ENCODE data around the gene WWC1. TPM values are rescaled to one million over a fixed set of nuclear protein-coding genes. Genes with fewer than 3 reads are reported as not detected.

The WWC1 gene
- total RNA-seq, 1 experiment from 2014 or later, result 52.6 TPM

- RAD21 ChIA-PET (ENCODE audit: low non-redundant PET in 1 of 2, low total read pairs in 2 of 2, uncharacterized antibody in 2 of 2, unreplicated experiment in 2 of 2), result no interaction called here
Observed at GRCh38 chr5:168407211-168407610, 115.8 kb downstream of the WWC1 start.

More at GRCh38 chr5:168407211-168407610, 115.8 kb downstream of the WWC1 start:
- Histone ChIP-seq H3K4me1 (ENCODE audit: control insufficient read depth in 1 of 2, insufficient read depth in 2 of 2, low read length in 2 of 2) (peaks cover 50 to 69% of the 10 kb centered on the region in 2 experiments), H3K36me3 (ENCODE audit: control insufficient read depth in 1 of 2, insufficient read depth in 2 of 2, low read length in 2 of 2) (peaks cover 2 to 18% of the 10 kb centered on the region in 2 experiments; a peak in 1 of 4 replicates), H2AFZ (ENCODE audit: low read depth, low read length, poor library complexity, severe bottlenecking) (no peak overlapping the region), H3K9me2 (ENCODE audit: insufficient read depth) (no peaks in the 10 kb centered on the region), H3K4me3 (replicated peaks in 1 of 2; ENCODE audit: low read depth in 1 of 2, low read length in 2 of 2) (no peak overlapping the region), H3K27ac (ENCODE audit: low read depth, low read length) (no peak overlapping the region), H3K9ac (ENCODE audit: low read length) (no peak overlapping the region), H3K79me2 (ENCODE audit: insufficient read depth, low read length) (no peaks in the 10 kb centered on the region), H3K9me3 (ENCODE audit: control insufficient read depth in 1 of 2, insufficient read depth in 1 of 2, low read depth in 1 of 2, low read length in 2 of 2) (no peaks in the 10 kb centered on the region), H4K20me1 (ENCODE audit: insufficient read depth) (no peaks in the 10 kb centered on the region; the same call in 1 of the 2 replicates), H3K27me3 (ENCODE audit: insufficient read depth, low read length) (no peaks in the 10 kb centered on the region), H3K4me2 (ENCODE audit: low read length) (no peak overlapping the region)
- ChIA-PET CTCF (no interaction called here), POLR2A (no interaction called here)
- intact Hi-C loops (cut with micrococcal nuclease), result no loop called here
- DNase-seq (ENCODE audit: low read depth, low spot score), result no peak
- ATAC-seq, result no peak
- no TSS peak for BruUV-seq (replicated peaks)
- TF ChIP-seq ZFX (IDR thresholded peaks at IDR 0.05) (no peak), SIN3A (IDR thresholded peaks at IDR 0.05; ENCODE audit: low read depth) (no peak), FOSL1 (IDR thresholded peaks at IDR 0.05; ENCODE audit: low read depth) (no peak), ZNF274 (IDR thresholded peaks at IDR 0.05; ENCODE audit: low read depth, low read length) (no peak), EGR1 (IDR thresholded peaks at IDR 0.05; ENCODE audit: low read depth) (no peak), CTCF (IDR thresholded peaks at IDR 0.05 in 2 of 3, conservative IDR thresholded peaks at IDR 0.05 in 1 of 3; ENCODE audit: borderline replicate concordance in 1 of 3, insufficient read depth in 1 of 3, low read depth in 2 of 3, low read length in 2 of 3) (no peak), POLR2A (IDR thresholded peaks at IDR 0.05; ENCODE audit: borderline replicate concordance, extremely low read depth, insufficient read depth, insufficient read length) (no peak), ZBTB33 (IDR thresholded peaks at IDR 0.05; ENCODE audit: extremely low read depth, insufficient replicate concordance, low read length) (no peak), YY1 (IDR thresholded peaks at IDR 0.05; ENCODE audit: extremely low read depth, insufficient replicate concordance, low read depth, low read length) (no peak), TCF7L2 (IDR thresholded peaks at IDR 0.05; ENCODE audit: borderline replicate concordance, extremely low read depth, insufficient read depth, insufficient read length) (no peak), SP1 (IDR thresholded peaks at IDR 0.05; ENCODE audit: low read depth) (no peak)
